Measurements from ENCODE around the gene MED14.

MED14 gene

DNA sequence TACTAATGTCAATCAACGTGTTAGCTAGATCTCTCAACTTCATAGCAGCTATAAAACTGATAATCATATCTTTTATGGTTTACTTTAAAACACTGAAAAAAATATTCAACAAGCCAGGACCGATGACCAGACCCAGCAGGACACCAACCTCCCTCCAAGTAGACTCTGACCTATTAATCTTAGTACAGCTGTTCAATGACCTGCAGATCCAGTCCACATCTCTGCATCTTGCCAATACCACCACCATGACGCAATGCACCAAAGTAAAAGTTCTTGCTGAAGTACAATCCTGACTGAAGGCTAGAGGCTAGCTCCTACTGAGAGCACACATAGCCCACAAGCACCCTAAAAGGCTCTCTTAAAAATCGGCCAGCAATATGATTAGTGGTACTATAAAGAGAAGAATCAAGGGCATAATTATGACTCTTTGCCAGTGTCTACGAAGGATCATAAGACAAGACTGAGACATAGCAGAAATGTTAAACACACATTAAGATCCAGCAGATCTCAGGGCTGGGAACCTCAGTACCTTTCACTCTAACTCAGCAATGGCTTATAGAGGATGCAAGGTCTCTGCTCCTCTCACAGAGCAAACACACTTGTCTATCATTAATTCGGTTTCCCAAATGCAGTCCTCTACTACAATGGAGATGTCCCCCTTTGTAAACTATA, 7.6 kb downstream of the MED14 start:
- Histone ChIP-seq H3K36me3 (ENCODE audit: insufficient read depth, low read length) (no peaks in the 10 kb centered on the region), H3K9ac (ENCODE audit: low read length) (no peak overlapping the region), H3K27me3 (ENCODE audit: control insufficient read depth in 1 of 2, insufficient read depth in 2 of 2, low read length in 2 of 2) (no peaks in the 10 kb centered on the region), H3K9me3 (ENCODE audit: low read length) (no peaks in the 10 kb centered on the region), H3K27ac (ENCODE audit: low read depth, low read length) (no peak overlapping the region), H3K4me1 (ENCODE audit: insufficient read depth, low read length) (no peaks in the 10 kb centered on the region), H3K4me3 (ENCODE audit: low read depth in 1 of 2, low read length in 2 of 2) (no peak overlapping the region)

DNA sequence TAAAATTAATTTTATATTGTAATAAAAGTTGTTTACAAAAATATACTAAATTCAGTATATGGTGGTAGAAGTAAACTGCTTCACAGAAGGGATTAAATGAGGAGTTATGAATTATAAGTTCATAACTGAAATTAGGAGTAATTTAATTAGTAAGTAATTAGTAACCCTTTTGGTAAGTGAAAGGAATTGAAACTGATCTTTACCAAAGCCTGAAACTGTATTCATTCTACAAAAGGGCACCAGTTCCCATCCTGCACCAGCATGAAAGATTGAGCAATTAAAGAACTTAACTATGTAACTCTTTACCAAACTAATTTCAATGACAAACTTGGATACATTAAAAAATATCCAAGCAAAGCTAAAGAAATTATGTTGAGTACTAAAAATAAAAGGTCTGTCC, 8.2 kb downstream of the MED14 start:
- H3K9ac ChIP-seq (ENCODE audit: low read length), result no peak overlapping the region
- H3K27ac ChIP-seq (ENCODE audit: low read depth, low read length), result no peak overlapping the region
- no peaks in the 10 kb centered on the region for H3K36me3 ChIP-seq (ENCODE audit: insufficient read depth, low read length)
- H3K27me3 ChIP-seq (ENCODE audit: control insufficient read depth in 1 of 2, insufficient read depth in 2 of 2, low read length in 2 of 2), result no peaks in the 10 kb centered on the region
- H3K4me3 ChIP-seq (ENCODE audit: low read depth in 1 of 2, low read length in 2 of 2), result no peak overlapping the region
- H3K4me1 ChIP-seq (ENCODE audit: insufficient read depth, low read length), result no peaks in the 10 kb centered on the region
- no peaks in the 10 kb centered on the region for H3K9me3 ChIP-seq (ENCODE audit: low read length)

DNA sequence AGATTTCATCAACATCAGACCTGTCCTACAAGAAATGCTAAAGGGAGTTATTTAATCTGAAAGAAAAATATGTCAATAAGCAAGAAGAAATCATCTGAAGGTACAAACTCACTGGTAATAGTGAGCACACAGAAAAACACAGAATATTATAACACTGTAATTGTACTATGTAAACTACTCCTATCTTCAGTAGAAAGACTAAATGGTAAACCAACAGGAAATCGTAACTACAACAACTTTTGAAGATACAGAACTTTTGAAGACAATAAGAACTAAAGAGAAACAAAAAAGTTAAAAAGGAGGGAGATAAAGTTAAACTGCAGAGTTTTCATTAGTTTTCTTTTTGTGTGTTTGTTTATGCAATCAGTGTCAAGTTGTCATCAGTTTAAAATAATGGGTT, 12.4 kb downstream of the MED14 start:
- H3K27me3 ChIP-seq (ENCODE audit: control insufficient read depth in 1 of 2, insufficient read depth in 2 of 2, low read length in 2 of 2), result no peaks in the 10 kb centered on the region
- no peak overlapping the region for H3K27ac ChIP-seq (ENCODE audit: low read depth, low read length)
- no peaks in the 10 kb centered on the region for H3K9me3 ChIP-seq (ENCODE audit: low read length)
- H3K4me1 ChIP-seq (ENCODE audit: insufficient read depth, low read length), result no peaks in the 10 kb centered on the region
- no peaks in the 10 kb centered on the region for H3K36me3 ChIP-seq (ENCODE audit: insufficient read depth, low read length)
- no peak overlapping the region for H3K9ac ChIP-seq (ENCODE audit: low read length)
- no peak overlapping the region for H3K4me3 ChIP-seq (ENCODE audit: low read depth in 1 of 2, low read length in 2 of 2)

DNA sequence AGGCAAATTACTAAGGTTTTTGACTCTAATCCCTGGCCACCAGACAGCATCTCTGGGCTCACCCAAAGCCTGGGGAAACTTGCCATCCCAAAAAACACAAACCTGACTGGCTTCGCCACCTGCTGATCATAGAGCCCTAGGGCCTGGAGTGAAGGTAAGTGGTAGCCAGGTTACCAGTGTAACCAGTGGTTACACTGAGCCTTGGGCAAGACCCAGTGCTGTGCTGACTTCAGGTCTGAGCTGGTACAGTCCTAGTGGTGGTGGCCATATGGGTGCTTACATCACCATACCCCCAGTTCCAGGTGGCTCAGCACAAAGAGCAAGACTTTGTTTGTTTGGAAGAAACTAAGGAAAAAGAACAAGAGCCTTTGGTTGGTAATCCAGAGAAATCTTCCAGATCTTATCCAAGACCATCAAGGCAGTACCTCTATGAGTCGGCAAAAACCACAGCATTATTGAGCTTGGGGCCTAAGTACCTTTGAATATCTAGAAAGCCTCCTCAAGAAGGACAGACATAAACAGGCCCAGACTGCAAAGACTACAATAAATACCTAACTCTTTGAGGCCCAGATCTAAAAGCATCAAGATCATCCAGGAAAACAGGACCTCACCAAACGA, 13.7 kb downstream of the MED14 start:
- Histone ChIP-seq H3K27me3 (ENCODE audit: control insufficient read depth in 1 of 2, insufficient read depth in 2 of 2, low read length in 2 of 2) (no peaks in the 10 kb centered on the region), H3K9me3 (ENCODE audit: low read length) (no peaks in the 10 kb centered on the region), H3K4me1 (ENCODE audit: insufficient read depth, low read length) (no peaks in the 10 kb centered on the region), H3K36me3 (ENCODE audit: insufficient read depth, low read length) (no peaks in the 10 kb centered on the region), H3K4me3 (ENCODE audit: low read depth in 1 of 2, low read length in 2 of 2) (no peak overlapping the region), H3K9ac (ENCODE audit: low read length) (no peak overlapping the region), H3K27ac (ENCODE audit: low read depth, low read length) (no peak overlapping the region)

DNA sequence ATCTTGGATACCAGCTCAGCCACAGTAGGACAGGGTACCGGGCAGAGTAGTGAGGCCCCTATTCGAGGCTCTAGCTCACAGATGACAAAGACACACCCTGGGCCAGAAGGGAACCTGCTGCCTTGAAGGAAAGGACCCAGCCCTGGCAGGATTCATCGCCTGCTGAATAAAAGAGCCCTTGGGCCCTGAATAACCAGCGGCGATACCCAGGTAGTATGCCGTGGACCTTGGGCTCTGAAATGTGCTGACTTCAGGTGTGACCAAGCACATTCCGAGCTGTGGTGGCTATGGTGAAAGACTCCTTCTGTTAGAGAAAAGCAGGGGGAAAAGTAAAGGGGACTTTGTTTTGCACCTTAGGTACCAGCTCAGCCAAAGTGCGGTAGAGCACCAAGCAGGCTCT, 14.6 kb downstream of the MED14 start:
- Histone ChIP-seq H3K4me1 (ENCODE audit: insufficient read depth, low read length) (no peaks in the 10 kb centered on the region), H3K4me3 (ENCODE audit: low read depth in 1 of 2, low read length in 2 of 2) (no peak overlapping the region)

DNA sequence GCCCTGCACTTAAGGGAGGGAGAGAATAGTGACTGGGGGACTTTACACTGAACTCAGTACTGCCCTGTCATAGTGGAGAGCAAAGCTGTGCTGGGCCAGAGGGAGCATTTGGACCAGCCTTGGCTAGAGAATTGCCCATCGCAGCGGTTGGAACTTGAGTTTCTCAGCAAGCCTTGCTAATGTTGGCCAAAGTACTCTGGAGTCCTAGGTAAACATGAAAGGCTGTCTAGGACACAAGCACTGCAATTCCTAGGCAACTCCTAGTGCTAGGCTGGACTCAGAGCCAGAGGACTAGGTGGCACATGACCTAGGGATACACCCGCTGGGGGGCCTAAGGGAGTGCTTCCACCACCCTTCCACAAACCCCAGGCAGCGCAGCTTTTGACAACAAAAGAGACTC, 15.0 kb downstream of the MED14 start:
- H3K9me3 ChIP-seq (ENCODE audit: low read length), result no peaks in the 10 kb centered on the region
- H3K9ac ChIP-seq (ENCODE audit: low read length), result no peak overlapping the region
- no peaks in the 10 kb centered on the region for H3K36me3 ChIP-seq (ENCODE audit: insufficient read depth, low read length)
- no peak overlapping the region for H3K4me3 ChIP-seq (ENCODE audit: low read depth in 1 of 2, low read length in 2 of 2)
- H3K27ac ChIP-seq (ENCODE audit: low read depth, low read length), result no peak overlapping the region
- H3K27me3 ChIP-seq (ENCODE audit: control insufficient read depth in 1 of 2, insufficient read depth in 2 of 2, low read length in 2 of 2), result no peaks in the 10 kb centered on the region
- H3K4me1 ChIP-seq (ENCODE audit: insufficient read depth, low read length), result no peaks in the 10 kb centered on the region

More for the DNA sequence above, 14.6 kb downstream of the MED14 start:
- Histone ChIP-seq H3K9ac (ENCODE audit: low read length) (no peak overlapping the region), H3K27ac (ENCODE audit: low read depth, low read length) (no peak overlapping the region), H3K27me3 (ENCODE audit: control insufficient read depth in 1 of 2, insufficient read depth in 2 of 2, low read length in 2 of 2) (no peaks in the 10 kb centered on the region), H3K9me3 (ENCODE audit: low read length) (no peaks in the 10 kb centered on the region), H3K36me3 (ENCODE audit: insufficient read depth, low read length) (no peaks in the 10 kb centered on the region)

DNA sequence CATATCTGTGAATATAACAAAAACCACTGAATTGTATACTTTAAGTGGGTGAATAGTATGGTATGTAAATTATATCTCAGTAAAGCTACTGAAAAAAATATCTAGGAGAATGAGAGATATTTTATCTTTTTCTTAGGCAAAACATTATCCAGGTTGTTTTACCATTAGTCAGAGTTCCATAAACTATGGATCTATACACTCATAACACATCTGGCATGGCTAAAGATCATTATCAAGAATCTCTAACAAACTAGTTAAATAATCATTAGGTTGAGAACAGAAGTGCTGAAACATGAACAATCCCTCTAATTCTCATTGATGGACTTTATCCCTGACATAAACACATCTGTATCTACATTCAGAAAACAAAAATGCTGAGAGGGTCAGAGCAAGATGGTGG, 15.6 kb downstream of the MED14 start:
- no peaks in the 10 kb centered on the region for H3K9me3 ChIP-seq (ENCODE audit: low read length)
- H3K9ac ChIP-seq (ENCODE audit: low read length), result no peak overlapping the region
- no peaks in the 10 kb centered on the region for H3K4me1 ChIP-seq (ENCODE audit: insufficient read depth, low read length)
- no peaks in the 10 kb centered on the region for H3K36me3 ChIP-seq (ENCODE audit: insufficient read depth, low read length)
- no peaks in the 10 kb centered on the region for H3K27me3 ChIP-seq (ENCODE audit: control insufficient read depth in 1 of 2, insufficient read depth in 2 of 2, low read length in 2 of 2)
- no peak overlapping the region for H3K27ac ChIP-seq (ENCODE audit: low read depth, low read length)
- no peak overlapping the region for H3K4me3 ChIP-seq (ENCODE audit: low read depth in 1 of 2, low read length in 2 of 2)

DNA sequence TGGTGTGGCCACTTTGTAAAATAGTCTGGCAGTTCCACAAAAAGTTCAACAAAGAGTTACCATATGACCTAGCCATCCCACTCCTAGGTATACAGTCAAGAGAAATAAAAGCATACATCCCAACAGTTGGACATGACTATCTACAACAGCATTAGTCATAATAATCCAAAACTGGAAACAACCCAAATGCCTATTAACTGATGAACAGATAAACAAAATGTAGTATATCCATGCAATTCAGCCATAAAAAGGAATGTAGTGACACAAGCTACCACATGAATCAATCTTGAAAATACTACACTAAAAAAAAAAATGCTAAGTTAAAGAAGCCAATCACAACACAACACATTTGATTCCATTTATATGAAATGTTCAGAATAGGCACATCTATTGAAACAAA, 16.1 kb downstream of the MED14 start:
- no peaks in the 10 kb centered on the region for H3K9me3 ChIP-seq (ENCODE audit: low read length)
- H3K27me3 ChIP-seq (ENCODE audit: control insufficient read depth in 1 of 2, insufficient read depth in 2 of 2, low read length in 2 of 2), result no peaks in the 10 kb centered on the region
- H3K27ac ChIP-seq (ENCODE audit: low read depth, low read length), result no peak overlapping the region
- H3K4me1 ChIP-seq (ENCODE audit: insufficient read depth, low read length), result no peaks in the 10 kb centered on the region
- no peaks in the 10 kb centered on the region for H3K36me3 ChIP-seq (ENCODE audit: insufficient read depth, low read length)
- H3K4me3 ChIP-seq (ENCODE audit: low read depth in 1 of 2, low read length in 2 of 2), result no peak overlapping the region
- no peak overlapping the region for H3K9ac ChIP-seq (ENCODE audit: low read length)

DNA sequence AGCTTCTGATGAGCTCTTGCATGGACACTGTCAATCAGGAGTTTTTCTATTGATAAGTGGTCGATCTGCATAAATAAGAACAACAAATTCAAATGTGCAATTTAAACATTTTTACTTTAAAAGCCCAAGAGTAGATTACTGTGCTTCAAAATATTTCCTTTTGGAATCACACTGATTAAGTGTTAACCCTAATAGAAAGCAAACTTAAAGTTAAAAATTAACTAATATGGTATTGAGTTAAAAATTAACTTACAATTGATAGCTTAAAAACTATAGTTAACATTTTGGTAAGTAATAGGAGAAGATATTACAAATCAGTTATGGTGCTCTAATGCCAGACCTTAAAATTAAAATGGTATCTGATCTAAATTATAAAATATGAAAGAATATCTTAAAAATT, 25.9 kb downstream of the MED14 start:
- no peak overlapping the region for H3K4me3 ChIP-seq (ENCODE audit: low read depth in 1 of 2, low read length in 2 of 2)
- no peak overlapping the region for H3K27ac ChIP-seq (ENCODE audit: low read depth, low read length)
- no peaks in the 10 kb centered on the region for H3K27me3 ChIP-seq (ENCODE audit: control insufficient read depth in 1 of 2, insufficient read depth in 2 of 2, low read length in 2 of 2)
- H3K4me1 ChIP-seq (ENCODE audit: insufficient read depth, low read length), result no peaks in the 10 kb centered on the region
- H3K9me3 ChIP-seq (ENCODE audit: low read length), result no peaks in the 10 kb centered on the region
- no peak overlapping the region for H3K9ac ChIP-seq (ENCODE audit: low read length)
- peaks cover 9% of the 10 kb centered on the region for H3K36me3 ChIP-seq (ENCODE audit: insufficient read depth, low read length)

DNA sequence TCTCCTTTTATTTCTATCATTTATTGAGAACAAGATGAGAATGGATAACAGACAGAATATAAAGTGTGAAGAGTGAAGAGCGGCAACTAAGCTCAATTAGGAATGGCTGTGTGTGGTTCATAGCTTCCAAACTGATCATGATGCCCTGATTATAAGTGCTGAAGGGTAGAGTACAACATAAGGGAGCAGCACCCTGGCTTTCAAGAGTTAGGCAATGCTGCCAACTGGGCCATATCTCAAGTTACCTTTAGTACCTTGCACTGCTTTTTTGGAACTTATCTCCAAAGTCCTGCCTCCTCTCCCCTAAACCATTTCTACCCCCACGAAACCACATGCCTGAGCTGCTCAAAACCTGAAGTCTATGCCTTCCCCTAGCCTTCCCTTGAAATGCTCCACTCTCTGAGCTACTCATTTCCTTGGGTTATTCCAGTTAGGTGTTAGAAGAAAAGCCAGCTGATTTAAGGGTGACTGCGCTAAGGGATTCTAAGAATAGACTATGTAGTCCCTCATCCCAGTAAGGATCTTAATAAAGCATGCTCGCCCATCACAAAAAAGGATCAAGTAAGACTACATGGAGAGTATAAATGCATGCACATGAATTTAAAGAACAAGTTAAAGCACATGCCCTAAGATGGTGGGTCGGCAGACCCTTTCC, 29.6 kb downstream of the MED14 start:
- H3K9ac ChIP-seq (ENCODE audit: low read length), result no peak overlapping the region
- H3K36me3 ChIP-seq (ENCODE audit: insufficient read depth, low read length), result peaks cover 16% of the 10 kb centered on the region
- H3K27me3 ChIP-seq (ENCODE audit: control insufficient read depth in 1 of 2, insufficient read depth in 2 of 2, low read length in 2 of 2), result peaks cover 0 to 4% of the 10 kb centered on the region in 2 donors
- H3K4me3 ChIP-seq (ENCODE audit: low read depth in 1 of 2, low read length in 2 of 2), result no peak overlapping the region
- H3K9me3 ChIP-seq (ENCODE audit: low read length), result no peaks in the 10 kb centered on the region
- no peaks in the 10 kb centered on the region for H3K4me1 ChIP-seq (ENCODE audit: insufficient read depth, low read length)
- H3K27ac ChIP-seq (ENCODE audit: low read depth, low read length), result no peak overlapping the region

DNA sequence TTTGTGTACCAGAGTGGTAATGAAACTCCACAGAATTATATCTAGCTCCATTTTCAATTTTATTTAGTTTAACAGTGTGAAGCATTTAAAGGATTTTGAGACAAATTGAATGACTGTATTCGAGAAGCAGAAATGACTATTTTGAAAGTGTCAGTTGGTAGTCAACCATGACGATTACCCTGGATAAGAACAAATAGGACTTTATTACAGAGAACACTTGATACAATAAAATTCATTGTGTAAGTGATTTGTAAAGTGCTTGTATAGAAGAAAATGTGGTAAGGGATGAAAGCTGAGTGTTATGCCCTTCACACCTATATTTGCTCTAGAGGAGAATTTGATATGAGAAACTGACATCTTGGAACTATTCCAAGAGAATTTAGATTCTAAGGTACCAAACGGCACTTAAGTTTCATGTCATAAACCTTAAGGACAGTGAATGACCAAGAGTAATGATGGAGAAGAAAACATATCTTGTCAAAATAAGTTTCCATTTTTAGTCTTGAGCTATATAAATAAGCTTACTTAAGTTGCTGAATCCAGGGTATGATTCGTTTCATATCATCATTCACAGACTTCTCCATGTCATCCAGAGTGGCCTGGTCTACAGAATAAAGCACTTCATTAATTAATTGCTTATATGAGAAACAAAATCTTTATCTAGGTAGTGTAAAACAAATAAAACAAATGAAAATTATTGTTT, 34.6 kb downstream of the MED14 start:
- Histone ChIP-seq H3K4me3 (ENCODE audit: low read depth in 1 of 2, low read length in 2 of 2) (no peak overlapping the region), H3K4me1 (ENCODE audit: insufficient read depth, low read length) (no peaks in the 10 kb centered on the region), H3K27me3 (ENCODE audit: control insufficient read depth in 1 of 2, insufficient read depth in 2 of 2, low read length in 2 of 2) (peaks cover 0 to 4% of the 10 kb centered on the region in 2 donors), H3K9ac (ENCODE audit: low read length) (no peak overlapping the region), H3K36me3 (ENCODE audit: insufficient read depth, low read length) (peaks cover 8% of the 10 kb centered on the region), H3K9me3 (ENCODE audit: low read length) (no peaks in the 10 kb centered on the region), H3K27ac (ENCODE audit: low read depth, low read length) (no peak overlapping the region)

Data from muscle layer of colon (tissue), 2 donors.